ENCODE results near the gene LILRB5. TPM values are rescaled to one million over a fixed set of nuclear protein-coding genes. Genes with fewer than 3 reads are reported as not detected.
"Not testable (repeated sequence)": the region's sequence is repeated elsewhere in the genome, so short reads cannot be mapped to it uniquely, and the experiment has no call there.

LILRB5 gene
- total RNA-seq, 4 donors from 2014 or later = 12.5 to 17.5 (median 15.1) TPM

- ATAC-seq, H3K9me3 ChIP-seq, H3K27ac ChIP-seq, H3K36me3 ChIP-seq, H3K4me3 ChIP-seq, H3K4me1 ChIP-seq: not testable (repeated sequence)
- 67% methylated on average over 3 of the region's 15 CpGs; no CpG with 5 or more reads in 1 of the 2 donors for WGBS, 2 donors (ENCODE audit: low coverage in 1 of 2)
- peaks cover 66% of the 10 kb centered on the region for H3K27me3 ChIP-seq
Observed at GRCh38 chr19:54277111-54277615, 20.1 kb upstream of the LILRB5 start.

GRCh38 chr19:54275951-54276350 is 18.9 kb upstream of the LILRB5 start:
- H3K36me3 ChIP-seq = no peaks in the 10 kb centered on the region
- H3K4me3 ChIP-seq = no peak overlapping the region
- no peak for TF ChIP-seq CTCF (IDR thresholded peaks at IDR 0.05)
- TF ChIP-seq POLR2AphosphoS5 (IDR thresholded peaks at IDR 0.05) = no peak
- no peak for TF ChIP-seq POLR2A (IDR thresholded peaks at IDR 0.05)
- TF ChIP-seq EP300 (IDR thresholded peaks at IDR 0.05) = no peak
- H3K27me3 ChIP-seq = peaks cover 59% of the 10 kb centered on the region
- H3K27ac ChIP-seq = no peak overlapping the region
- WGBS, 2 donors (ENCODE audit: low coverage in 1 of 2) = 60% methylated on average over 2 of the region's 9 CpGs; no CpG with 5 or more reads in 1 of the 2 donors
- H3K9me3 ChIP-seq = no peaks in the 10 kb centered on the region
- H3K4me1 ChIP-seq = no peaks in the 10 kb centered on the region
- ATAC-seq = no peak

- peaks cover 50% of the 10 kb centered on the region for H3K27me3 ChIP-seq
- not testable (repeated sequence) for H3K27ac ChIP-seq, ATAC-seq, H3K4me3 ChIP-seq, H3K36me3 ChIP-seq, H3K9me3 ChIP-seq, H3K4me1 ChIP-seq
- 60 to 80% methylated on average over 1 of the region's 9 CpGs for WGBS, 2 donors (ENCODE audit: low coverage in 1 of 2)
Observed at GRCh38 chr19:54274516-54274915, 17.4 kb upstream of the LILRB5 start.

GRCh38 chr19:54273821-54274220 is 16.7 kb upstream of the LILRB5 start:
- Histone ChIP-seq H3K27me3 (peaks cover 44% of the 10 kb centered on the region), H3K36me3 (no peaks in the 10 kb centered on the region), H3K9me3 (no peaks in the 10 kb centered on the region), H3K4me3 (no peak overlapping the region), H3K27ac (no peak overlapping the region), H3K4me1 (no peaks in the 10 kb centered on the region)
- TF ChIP-seq CTCF (IDR thresholded peaks at IDR 0.05) = no peak
- no peak for TF ChIP-seq EP300 (IDR thresholded peaks at IDR 0.05)
- no peak for TF ChIP-seq POLR2A (IDR thresholded peaks at IDR 0.05)
- no peak for TF ChIP-seq POLR2AphosphoS5 (IDR thresholded peaks at IDR 0.05)
- WGBS, 2 donors (ENCODE audit: low coverage in 1 of 2) = 48 to 65% methylated on average over 3 of the region's 3 CpGs
- ATAC-seq = no peak

- whole genome bisulfite sequencing, 2 donors (ENCODE audit: low coverage in 1 of 2) = 37% methylated on average over 5 of the region's 5 CpGs; no CpG with 5 or more reads in 1 of the 2 donors
- not testable (repeated sequence) for H3K9me3 ChIP-seq, H3K36me3 ChIP-seq, ATAC-seq, H3K27ac ChIP-seq, H3K4me3 ChIP-seq, H3K4me1 ChIP-seq
- peaks cover 28% of the 10 kb centered on the region for H3K27me3 ChIP-seq
Observed at GRCh38 chr19:54272181-54272580, 15.1 kb upstream of the LILRB5 start.

- not testable (repeated sequence) for H3K9me3 ChIP-seq, H3K4me1 ChIP-seq, H3K4me3 ChIP-seq, H3K27ac ChIP-seq, H3K36me3 ChIP-seq
- H3K27me3 ChIP-seq = peaks cover 24% of the 10 kb centered on the region
- peak; percentile 39 for ATAC-seq
- 53 to 75% methylated on average over 2 to 4 of the region's 4 CpGs for WGBS, 2 donors (ENCODE audit: low coverage in 1 of 2)
Observed at GRCh38 chr19:54271587-54271986, 14.5 kb upstream of the LILRB5 start.

GRCh38 chr19:54271106-54271505 is 14.0 kb upstream of the LILRB5 start:
- H3K4me1 ChIP-seq = no peaks in the 10 kb centered on the region
- no peak overlapping the region for H3K4me3 ChIP-seq
- H3K27me3 ChIP-seq = peaks cover 25% of the 10 kb centered on the region
- ATAC-seq = peak; percentile 55
- no peaks in the 10 kb centered on the region for H3K36me3 ChIP-seq
- WGBS, 2 donors (ENCODE audit: low coverage in 1 of 2) = 80 to 85% methylated on average over 1 to 4 of the region's 8 CpGs
- TF ChIP-seq CTCF (IDR thresholded peaks at IDR 0.05) (no peak), POLR2AphosphoS5 (IDR thresholded peaks at IDR 0.05) (no peak), EP300 (IDR thresholded peaks at IDR 0.05) (no peak), POLR2A (IDR thresholded peaks at IDR 0.05) (no peak)
- no peak overlapping the region for H3K27ac ChIP-seq
- H3K9me3 ChIP-seq = no peaks in the 10 kb centered on the region

Measured in gastroesophageal sphincter (tissue), 4 donors.